Loucy (cell line): ENCODE results near the gene NECTIN1.

Experiments used
- CTCF ChIP-seq: fragments of 200-600 bp; sonication (generic); conservative IDR thresholded peaks from 2 replicates; pipeline ENCODE4 v1.5.1; 2014; ENCODE audit warnings: mild to moderate bottlenecking, antibody characterized with exemption, low read length
- EZH2phosphoT487 ChIP-seq: fragments of 200-600 bp; IDR thresholded peaks from 2 replicates; pipeline ENCODE4 v1.6.1; 2018; ENCODE audit warnings: antibody characterized with exemption, mild to moderate bottlenecking, moderate library complexity, borderline replicate concordance

GRCh38 chr11:119759324-119759723 lies 30.3 kb upstream of the NECTIN1 start:
- TF ChIP-seq EZH2phosphoT487 (no peak), CTCF (no peak)
